Retina (tissue), 1 donor: ENCODE results near the gene PSD4.
"Not testable (repeated sequence)": the region's sequence is repeated elsewhere in the genome, so short reads cannot be mapped to it uniquely, and the experiment has no call there.

Experiments used
- DNase-seq: peaks from one replicate; pipeline ENCODE4 v3.0.0-alpha.2; 2016

PSD4 gene

GRCh38 chr2:113225263-113226259 is 51.8 kb downstream of the PSD4 start:
- DNase-seq, result peak; percentile 76

- DNase-seq, result no peak
Observed at GRCh38 chr2:113226462-113226861, 52.7 kb downstream of the PSD4 start.

GRCh38 chr2:113227290-113227689 is 53.5 kb downstream of the PSD4 start:
- DNase-seq, result no peak

GRCh38 chr2:113227698-113228097 is 53.9 kb downstream of the PSD4 start:
- DNase-seq, result no peak

GRCh38 chr2:113228351-113228750 is 54.6 kb downstream of the PSD4 start:
- DNase-seq, result no peak

GRCh38 chr2:113228991-113229716 is 55.4 kb downstream of the PSD4 start:
- no peak for DNase-seq

- no peak for DNase-seq
Observed at GRCh38 chr2:113229795-113230194, 56.0 kb downstream of the PSD4 start.

GRCh38 chr2:113230531-113230930 is 56.8 kb downstream of the PSD4 start:
- DNase-seq, result no peak

GRCh38 chr2:113231064-113231463 is 57.3 kb downstream of the PSD4 start:
- no peak for DNase-seq

- DNase-seq, result no peak
Observed at GRCh38 chr2:113232123-113232522, 58.4 kb downstream of the PSD4 start.

- no peak for DNase-seq
Observed at GRCh38 chr2:113232740-113233139, 59.0 kb downstream of the PSD4 start.

GRCh38 chr2:113233593-113234550 is 60.1 kb downstream of the PSD4 start:
- no peak for DNase-seq

- no peak for DNase-seq
Observed at GRCh38 chr2:113234721-113235346, 61.1 kb downstream of the PSD4 start.

- DNase-seq, result not testable (repeated sequence)
Observed at GRCh38 chr2:113235347-113236226, 61.8 kb downstream of the PSD4 start.

GRCh38 chr2:113236367-113237159 is 62.8 kb downstream of the PSD4 start:
- no peak for DNase-seq

- DNase-seq, result no peak
Observed at GRCh38 chr2:113237604-113238160, 63.9 kb downstream of the PSD4 start.

GRCh38 chr2:113238871-113239839 is 65.4 kb downstream of the PSD4 start:
- no peak for DNase-seq

- no peak for DNase-seq
Observed at GRCh38 chr2:113240150-113240914, 66.6 kb downstream of the PSD4 start.
